ENCODE results near the gene GRK2.

The GRK2 gene

GRCh38 chr11:67306769-67307544 lies 40.7 kb downstream of the GRK2 start:
- Histone ChIP-seq H3K27ac (no peak overlapping the region), H3K4me3 (no peak overlapping the region)

DNA sequence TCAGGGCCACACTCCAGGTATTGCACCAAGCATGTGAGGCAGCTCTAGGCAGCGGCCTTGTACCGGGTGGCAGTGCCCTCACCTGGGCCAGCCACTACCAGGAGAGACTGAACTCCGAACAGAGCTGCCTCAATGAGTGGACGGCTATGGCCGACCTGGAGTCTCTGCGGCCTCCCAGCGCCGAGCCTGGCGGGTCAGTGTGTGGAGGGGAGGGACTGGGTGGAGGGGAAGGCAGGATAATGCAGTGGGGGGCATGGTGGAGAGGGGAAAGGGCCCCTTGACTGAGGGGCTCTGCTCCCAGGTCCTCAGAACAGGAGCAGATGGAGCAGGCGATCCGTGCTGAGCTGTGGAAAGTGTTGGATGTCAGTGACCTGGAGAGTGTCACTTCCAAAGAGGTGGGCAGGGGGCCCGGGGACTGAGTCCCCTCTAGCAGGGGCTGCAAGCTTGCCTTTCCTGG lies 41.3 kb downstream of the GRK2 start:
- Histone ChIP-seq H3K27ac (no peak overlapping the region), H3K4me3 (no peak overlapping the region)

DNA sequence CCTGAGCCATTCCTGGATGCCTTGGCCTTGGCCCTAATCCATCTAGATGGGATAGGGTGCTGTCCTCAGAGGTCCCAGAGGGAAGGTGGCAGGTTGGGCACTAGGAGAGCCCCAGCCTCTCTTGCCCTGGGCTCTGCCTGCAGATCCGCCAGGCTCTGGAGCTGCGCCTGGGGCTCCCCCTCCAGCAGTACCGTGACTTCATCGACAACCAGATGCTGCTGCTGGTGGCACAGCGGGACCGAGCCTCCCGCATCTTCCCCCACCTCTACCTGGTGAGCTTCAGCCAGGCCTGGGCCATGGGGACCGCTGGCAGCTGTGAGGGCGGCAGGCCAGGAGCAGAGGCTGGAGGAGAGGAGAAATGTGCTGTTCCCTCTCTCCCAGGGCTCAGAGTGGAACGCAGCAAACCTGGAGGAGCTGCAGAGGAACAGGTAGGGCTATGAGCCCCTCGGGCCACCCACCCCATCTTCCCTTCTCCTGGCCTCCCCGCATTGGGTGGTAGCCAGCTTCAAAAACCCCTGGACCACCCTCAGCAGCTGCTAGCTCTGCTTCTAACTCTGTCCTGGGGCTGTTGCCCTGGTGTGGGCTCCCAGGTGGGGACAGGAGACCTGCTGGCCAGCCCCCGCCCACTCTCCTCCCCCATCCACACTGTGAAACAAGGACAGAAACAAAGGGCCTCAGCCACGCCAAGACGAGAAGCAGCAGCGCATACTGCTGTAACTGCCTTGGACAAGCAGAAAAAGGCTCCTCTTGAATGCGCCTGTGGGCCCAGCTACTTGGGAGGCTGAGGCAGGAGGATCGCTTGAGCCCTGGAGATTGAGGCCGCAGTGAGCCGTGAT lies 42.0 kb downstream of the GRK2 start:
- H3K27ac ChIP-seq = peak overlapping the region in 1 of 21 experiments; percentile 55
- H3K4me3 ChIP-seq = no peak overlapping the region

GRCh38 chr11:67309166-67309565 lies 42.9 kb downstream of the GRK2 start:
- H3K27ac ChIP-seq = peak overlapping the region in 8 of 21 experiments; percentile 14 to 93 (median 85)

GRCh38 chr11:67309661-67310061 lies 43.4 kb downstream of the GRK2 start:
- H3K27ac ChIP-seq = peak overlapping the region in 14 of 21 experiments; percentile 75 to 93 (median 88)

More at GRCh38 chr11:67309166-67309565, 42.9 kb downstream of the GRK2 start:
- H3K4me3 ChIP-seq = no peak overlapping the region

DNA sequence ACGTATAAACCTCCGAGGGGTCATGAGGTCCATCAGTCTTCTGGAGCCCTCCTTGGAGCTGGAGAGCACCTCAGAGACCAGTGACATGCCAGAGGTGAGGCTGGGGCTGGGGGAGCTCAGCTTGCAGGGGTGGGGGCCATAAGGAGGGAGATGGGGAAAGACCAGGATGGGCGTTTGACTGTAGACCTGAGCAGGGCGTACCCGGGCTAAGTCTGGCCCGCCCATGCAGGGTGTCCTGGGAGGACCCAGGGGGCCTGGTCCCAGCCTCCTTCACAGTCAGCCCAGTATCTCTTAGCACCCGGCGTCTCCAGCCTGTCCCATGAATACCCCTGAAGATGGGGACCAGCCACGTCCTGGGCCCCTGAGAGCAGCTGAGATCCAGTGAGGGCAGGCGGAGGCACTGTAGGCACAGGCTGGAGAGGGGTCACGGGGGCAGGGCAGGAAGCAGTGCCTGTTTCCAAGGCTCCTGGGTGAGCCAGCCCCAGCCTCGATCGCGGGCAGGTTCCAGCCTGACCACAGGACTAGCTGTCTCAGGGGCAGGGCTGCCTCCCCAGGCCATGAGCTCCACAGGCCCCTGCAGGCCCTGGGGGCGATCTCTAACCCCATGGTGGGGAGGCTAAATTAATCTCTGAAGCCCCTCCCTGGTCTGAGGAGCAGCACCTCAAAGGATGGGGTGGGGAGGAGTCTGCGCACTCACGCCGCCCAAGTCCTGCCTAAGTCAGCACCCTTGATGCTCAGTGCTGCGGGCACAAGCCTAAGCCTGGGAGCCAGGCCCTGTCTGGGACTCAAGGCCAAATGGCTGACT lies 44.2 kb downstream of the GRK2 start:
- peak overlapping the region in 20 of 21 experiments; percentile 40 to 93 (median 84) for H3K27ac ChIP-seq
- peak overlapping the region in 1 of 7 experiments; percentile 4 for H3K4me3 ChIP-seq

More at GRCh38 chr11:67309661-67310061, 43.4 kb downstream of the GRK2 start:
- no peak overlapping the region for H3K4me3 ChIP-seq

- H3K4me3 ChIP-seq = peak overlapping the region in 3 of 7 experiments; percentile 4 to 9 (median 6)
- H3K27ac ChIP-seq = peak overlapping the region; percentile 40 to 93 (median 84)
Observed at GRCh38 chr11:67311051-67311555, 44.8 kb downstream of the GRK2 start.

DNA sequence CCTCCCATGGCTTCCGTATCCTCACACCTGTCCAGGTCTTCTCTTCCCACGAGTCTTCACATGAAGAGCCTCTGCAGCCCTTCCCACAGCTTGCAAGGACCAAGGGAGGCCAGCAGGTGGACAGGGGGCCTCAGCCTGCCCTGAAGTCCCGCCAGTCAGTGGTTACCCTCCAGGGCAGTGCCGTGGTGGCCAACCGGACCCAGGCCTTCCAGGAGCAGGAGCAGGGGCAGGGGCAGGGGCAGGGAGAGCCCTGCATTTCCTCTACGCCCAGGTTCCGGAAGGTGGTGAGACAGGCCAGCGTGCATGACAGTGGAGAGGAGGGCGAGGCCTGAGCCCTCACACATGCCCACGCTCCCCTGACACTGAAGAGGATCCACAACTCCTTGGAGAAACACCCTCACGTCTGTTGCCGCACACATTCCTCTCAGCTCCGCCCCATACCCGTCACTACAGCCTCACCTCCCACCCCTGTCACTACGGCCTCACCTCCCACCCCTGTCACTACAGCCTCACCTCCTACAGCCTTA lies 45.3 kb downstream of the GRK2 start:
- Histone ChIP-seq H3K4me3 (peak overlapping the region in 2 of 7 experiments; percentile 4 to 9), H3K27ac (peak overlapping the region; percentile 40 to 93 (median 84))

DNA sequence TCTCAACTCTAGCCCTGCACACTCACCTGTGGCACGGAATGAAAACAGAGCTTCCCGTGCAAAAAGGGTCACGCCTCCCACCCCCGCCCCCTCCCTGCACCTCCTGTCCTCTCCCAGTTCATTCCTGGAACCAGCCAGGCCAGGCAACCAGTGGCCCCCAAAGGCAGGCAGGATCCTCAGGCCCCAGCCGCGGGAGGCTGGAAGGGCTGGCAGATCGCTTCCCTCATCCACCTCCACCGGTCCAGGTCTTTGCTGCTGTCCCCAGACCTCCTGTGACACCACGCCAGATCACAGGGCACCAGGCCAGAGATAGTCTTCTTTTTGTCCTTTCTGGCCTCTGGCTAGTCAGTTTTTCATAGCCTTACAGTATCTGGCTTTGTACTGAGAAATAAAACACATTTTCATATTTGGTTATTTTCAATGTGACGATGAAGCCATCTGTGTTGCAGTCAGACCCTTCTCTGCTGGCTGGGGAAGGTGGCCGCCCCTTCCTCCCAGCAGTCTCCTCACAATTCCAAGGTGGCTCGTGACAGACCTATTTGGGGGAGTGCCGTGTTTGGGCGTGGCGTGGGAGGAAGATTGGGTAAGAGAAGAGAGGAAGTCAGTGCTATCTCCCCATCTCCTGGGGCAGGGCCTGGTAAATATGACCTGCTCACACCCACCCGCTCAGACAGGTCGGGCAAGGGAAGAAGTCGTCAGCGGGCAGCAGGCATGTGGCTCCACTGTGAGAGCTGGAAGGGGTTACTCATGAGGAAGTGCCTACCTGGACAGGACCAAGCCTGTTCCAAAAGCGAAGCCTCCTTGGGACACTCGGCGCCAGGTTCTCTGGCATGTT lies 46.1 kb downstream of the GRK2 start:
- H3K27ac ChIP-seq = peak overlapping the region in 20 of 21 experiments; percentile 63 to 93 (median 84)
- H3K4me3 ChIP-seq = no peak overlapping the region

DNA sequence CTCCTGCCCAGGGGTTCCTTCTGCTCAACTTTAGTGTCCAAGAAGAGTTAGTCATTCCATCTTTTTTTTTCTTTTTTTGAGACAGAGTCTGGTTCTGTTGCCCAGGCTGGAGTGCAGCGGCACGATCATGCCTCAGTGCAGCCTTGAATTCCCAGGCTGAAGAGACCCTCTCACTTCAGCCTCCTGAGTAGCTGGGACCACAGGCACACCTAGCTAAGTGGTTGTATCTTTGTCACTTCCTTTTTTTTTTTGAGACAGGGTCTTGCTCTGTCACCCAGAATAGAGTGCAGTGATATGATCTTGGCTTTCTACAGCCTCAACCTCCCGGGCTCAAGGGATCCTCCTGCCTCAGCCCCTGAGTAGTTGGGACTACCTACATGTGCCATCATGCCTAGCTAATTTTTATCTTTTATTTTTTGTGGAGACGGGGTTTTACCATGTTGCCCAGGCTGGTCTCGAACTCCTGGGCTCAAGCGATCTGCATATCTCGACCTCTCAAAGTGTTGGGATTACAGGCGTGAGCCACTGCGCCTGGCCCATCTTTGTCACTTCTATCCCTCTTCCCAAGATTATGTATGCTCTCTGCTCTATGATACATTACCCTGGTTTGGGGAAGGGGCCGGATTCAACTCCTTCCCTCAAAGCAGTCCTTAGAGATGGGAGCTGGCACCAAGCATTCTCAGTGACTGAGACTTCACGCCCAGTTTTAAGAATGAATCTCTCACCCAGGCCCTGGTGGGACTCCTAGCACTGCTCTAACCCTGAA lies 47.0 kb downstream of the GRK2 start:
- Histone ChIP-seq H3K27ac (peak overlapping the region in 20 of 21 experiments; percentile 63 to 93 (median 84)), H3K4me3 (no peak overlapping the region)

- Histone ChIP-seq H3K4me3 (no peak overlapping the region), H3K27ac (peak overlapping the region in 12 of 21 experiments; percentile 22 to 93 (median 85))
Observed at GRCh38 chr11:67314218-67314617, 47.9 kb downstream of the GRK2 start.

GRCh38 chr11:67315325-67315909 lies 49.1 kb downstream of the GRK2 start:
- H3K27ac ChIP-seq = peak overlapping the region in 6 of 21 experiments; percentile 15 to 94 (median 75)

GRCh38 chr11:67316882-67317204 lies 50.6 kb downstream of the GRK2 start:
- Histone ChIP-seq H3K27ac (peak overlapping the region; percentile 60 to 98 (median 91)), H3K4me3 (peak overlapping the region; percentile 63 to 90 (median 75))

More at GRCh38 chr11:67315325-67315909, 49.1 kb downstream of the GRK2 start:
- no peak overlapping the region for H3K4me3 ChIP-seq

- peak overlapping the region; percentile 63 to 90 (median 75) for H3K4me3 ChIP-seq
- peak overlapping the region; percentile 60 to 98 (median 91) for H3K27ac ChIP-seq
Observed at GRCh38 chr11:67317205-67317887, 51.1 kb downstream of the GRK2 start.

GRCh38 chr11:67317888-67318555 lies 51.7 kb downstream of the GRK2 start:
- Histone ChIP-seq H3K27ac (peak overlapping the region in 20 of 21 experiments; percentile 83 to 98 (median 92)), H3K4me3 (peak overlapping the region; percentile 63 to 90 (median 75))

GRCh38 chr11:67318876-67319275 lies 52.6 kb downstream of the GRK2 start:
- peak overlapping the region in 4 of 7 experiments; percentile 63 to 90 (median 78) for H3K4me3 ChIP-seq
- H3K27ac ChIP-seq = peak overlapping the region in 1 of 21 experiments; percentile 87
